ENCODE results near the gene CDHR1. TPM values are rescaled to one million over a fixed set of nuclear protein-coding genes. Genes with fewer than 3 reads are reported as not detected.

The CDHR1 gene
- 0.06 to 0.13 TPM (median 0.10 TPM) in 4 of 5 replicates, not detected in the other for total RNA-seq (2022; extraction: Qiagen RNA extraction; ENCODE audit: low read depth)

DNA sequence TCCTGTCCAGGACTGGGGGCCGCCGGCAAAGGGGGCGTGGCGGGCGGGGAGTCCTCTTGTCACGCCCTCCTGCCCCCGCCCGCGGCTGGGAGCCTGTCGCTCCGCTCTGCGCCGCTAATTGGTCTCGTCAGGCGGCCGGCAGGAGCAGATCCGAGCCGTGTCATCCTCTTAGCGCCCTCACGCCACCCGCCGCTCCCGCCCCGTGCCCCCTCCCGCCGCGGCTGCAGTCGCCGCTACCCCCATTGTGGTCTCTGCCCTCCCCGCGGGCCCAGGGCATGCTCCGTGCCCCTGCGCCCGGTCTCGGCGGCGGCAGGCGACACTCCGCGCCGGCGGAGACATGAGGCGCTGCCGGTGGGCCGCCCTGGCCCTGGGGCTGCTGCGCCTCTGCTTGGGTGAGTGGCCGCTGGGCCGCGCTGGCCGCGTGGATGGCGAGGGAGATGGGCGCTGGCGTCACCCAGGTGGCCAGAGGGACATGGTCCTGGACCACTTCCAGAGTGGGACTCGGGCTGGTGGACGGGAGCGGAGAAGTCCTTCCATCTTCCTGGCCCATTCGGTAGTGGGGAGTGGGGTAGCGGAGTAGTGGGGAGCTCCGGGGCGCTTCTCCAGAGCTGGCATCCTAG, at the start of gene CDHR1:
TSS of gene CDHR1 (plus strand) at position 114 of the 620 bp plus-strand sequence. CDS start at position 338, 224 bp downstream.

DNA sequence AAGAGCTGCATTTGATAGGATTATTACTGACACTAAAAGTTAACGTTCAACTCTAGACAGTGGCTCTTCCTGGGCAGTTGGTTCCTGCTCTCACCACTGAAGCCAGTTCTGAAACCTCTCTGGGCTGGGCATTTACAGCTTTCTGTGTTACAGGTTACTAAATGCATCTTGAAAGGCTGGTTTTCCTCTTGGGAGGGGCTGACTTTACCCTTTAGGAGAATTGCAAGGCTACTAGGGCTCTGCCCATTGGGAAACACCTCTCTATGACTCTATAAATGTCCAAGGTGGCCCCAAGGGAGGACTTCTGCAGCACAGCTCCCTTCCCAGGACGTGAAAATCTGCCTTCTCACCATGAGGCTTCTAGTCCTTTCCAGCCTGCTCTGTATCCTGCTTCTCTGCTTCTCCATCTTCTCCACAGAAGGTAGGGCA, 20.8 kb upstream of the CDHR1 start, which contains the start of gene GPR15LG:
TSS of gene GPR15LG (plus strand) at position 301 of the 429 bp plus-strand sequence. CDS start at position 352, 51 bp downstream.

DNA sequence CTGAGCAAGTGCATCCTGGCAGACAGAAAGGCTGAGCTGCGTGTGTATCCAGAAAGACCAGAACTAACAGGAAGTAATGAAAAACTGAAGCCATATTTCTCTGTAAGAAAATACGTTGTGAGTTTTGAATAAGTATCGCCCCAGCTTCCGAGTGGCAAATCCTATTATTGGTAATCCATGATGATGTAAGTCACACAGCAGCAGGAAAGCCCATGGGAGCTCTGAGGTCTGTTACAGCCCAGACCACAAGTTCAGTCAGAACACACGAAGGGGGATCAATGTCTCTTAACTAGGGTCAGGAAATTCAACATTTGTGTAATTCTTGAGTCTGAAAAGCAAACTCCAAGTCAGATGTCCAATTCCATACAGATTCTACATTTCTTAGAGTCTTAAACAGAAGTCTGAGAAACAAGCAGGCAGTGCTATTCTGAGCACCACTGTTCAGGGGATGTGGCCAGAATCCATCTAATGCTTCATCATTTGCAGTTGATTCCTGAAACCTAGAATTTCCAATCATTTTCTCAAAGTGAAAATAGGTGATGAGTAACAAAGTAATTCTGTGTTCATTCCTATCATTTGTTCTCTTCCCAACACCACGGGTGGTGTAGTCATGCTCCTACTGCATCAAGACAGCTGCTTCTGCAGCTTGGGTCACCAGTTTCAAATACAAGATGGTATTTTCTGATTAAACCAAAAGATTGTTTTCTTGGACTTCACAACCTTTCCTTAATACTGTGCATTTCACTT, 31.3 kb downstream of the CDHR1 start, which contains the start of gene LRIT2:
TSS of gene LRIT2 (minus strand) at position 118 of the 747 bp plus-strand sequence. CDS start at position 94, 24 bp downstream.

DNA sequence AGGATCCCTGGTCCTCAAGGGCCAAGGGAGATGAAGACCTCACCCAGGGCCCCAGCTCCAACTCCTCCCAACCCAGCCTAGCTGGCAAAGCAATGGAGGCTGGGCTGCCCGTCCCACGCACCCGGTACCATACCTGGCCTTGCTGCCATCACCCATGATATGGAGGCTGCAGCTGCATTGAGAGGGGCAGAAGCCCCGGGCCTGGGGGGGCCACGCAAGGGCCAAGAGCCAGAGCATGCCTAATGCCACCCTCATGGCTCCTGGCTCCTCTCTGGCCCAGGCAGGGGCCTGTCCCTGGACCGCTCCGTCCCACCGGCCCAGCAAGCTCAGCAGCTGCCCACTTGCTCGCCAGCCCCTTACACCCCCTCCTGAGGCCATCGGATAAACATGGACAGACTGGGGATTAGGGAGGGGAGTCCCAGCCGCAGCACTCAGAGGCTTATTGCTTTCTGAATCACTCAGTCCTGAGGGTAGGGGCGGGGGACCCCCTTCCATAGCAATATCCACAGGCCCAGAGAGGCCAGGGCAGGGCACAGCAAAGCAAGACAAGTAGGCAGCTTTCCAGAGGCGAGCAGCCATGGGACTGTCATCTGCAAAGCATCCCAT, 47.0 kb downstream of the CDHR1 start, which contains the start of gene LRIT1:
TSS of gene LRIT1 (minus strand) at position 362 of the 606 bp plus-strand sequence. CDS start at position 255, 107 bp downstream.

DNA sequence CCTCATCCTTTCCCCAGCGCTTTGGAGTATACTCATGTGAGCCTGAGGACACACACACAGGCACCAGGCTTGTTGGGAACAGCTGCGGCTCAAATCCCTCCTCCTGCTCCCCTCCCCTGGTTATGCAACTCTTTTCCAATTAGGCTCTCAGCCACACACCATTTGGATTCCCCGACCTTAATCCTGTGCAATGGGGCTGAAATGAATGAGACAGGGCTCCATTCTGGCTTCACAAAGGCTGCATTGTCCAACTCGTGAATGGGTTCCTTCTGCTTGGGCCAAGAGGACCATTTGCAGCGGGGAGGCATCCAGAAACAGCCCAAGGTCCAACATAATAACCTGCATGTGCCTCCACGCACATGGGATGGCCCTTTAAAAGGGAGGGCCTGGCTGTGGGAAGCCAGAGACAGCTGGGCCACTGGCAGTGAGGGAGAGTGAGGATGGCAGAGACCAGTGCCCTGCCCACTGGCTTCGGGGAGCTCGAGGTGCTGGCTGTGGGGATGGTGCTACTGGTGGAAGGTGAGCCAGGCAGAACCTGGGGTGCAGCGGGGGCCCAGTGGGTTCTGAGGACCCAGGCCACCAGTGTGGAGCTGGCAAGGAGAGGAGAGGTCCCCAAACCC, 50.4 kb downstream of the CDHR1 start, which contains the start of gene RGR:
TSS of gene RGR (plus strand) at position 403 of the 620 bp plus-strand sequence. CDS start at position 441, 38 bp downstream.

Other genes starting within 250 kb of the CDHR1 start
- gene GHITM, start 55.0 kb upstream of the CDHR1 start, total RNA-seq (2022; extraction: Qiagen RNA extraction; ENCODE audit: low read depth) = 202 to 218 TPM (median 213 TPM) in 5 replicates
- gene GPR15LG, start 20.7 kb upstream of the CDHR1 start, total RNA-seq (2022; extraction: Qiagen RNA extraction; ENCODE audit: low read depth) = not detected in 5 replicates
- gene LRIT2, start 31.0 kb downstream of the CDHR1 start, total RNA-seq (2022; extraction: Qiagen RNA extraction; ENCODE audit: low read depth) = not detected in 5 replicates
- not detected in 5 replicates for gene LRIT1, start 47.0 kb downstream of the CDHR1 start, total RNA-seq (2022; extraction: Qiagen RNA extraction; ENCODE audit: low read depth)
- gene RGR, start 50.5 kb downstream of the CDHR1 start, total RNA-seq (2022; extraction: Qiagen RNA extraction; ENCODE audit: low read depth) = not detected in 5 replicates
- gene CCSER2, start 134.1 kb downstream of the CDHR1 start, total RNA-seq (2022; extraction: Qiagen RNA extraction; ENCODE audit: low read depth) = 8.6 to 13.0 TPM (median 11.5 TPM) in 5 replicates

Measured in A549 treated with CpdA at 1 μM for 4 hours (cell line).